ENCODE data around the gene KCNAB3.

The KCNAB3 gene

GRCh38 chr17:7940034-7940433, 10.4 kb upstream of the KCNAB3 start:
- DNase-seq = no peak

GRCh38 chr17:7935859-7936258, 6.2 kb upstream of the KCNAB3 start:
- DNase-seq = no peak

DNA sequence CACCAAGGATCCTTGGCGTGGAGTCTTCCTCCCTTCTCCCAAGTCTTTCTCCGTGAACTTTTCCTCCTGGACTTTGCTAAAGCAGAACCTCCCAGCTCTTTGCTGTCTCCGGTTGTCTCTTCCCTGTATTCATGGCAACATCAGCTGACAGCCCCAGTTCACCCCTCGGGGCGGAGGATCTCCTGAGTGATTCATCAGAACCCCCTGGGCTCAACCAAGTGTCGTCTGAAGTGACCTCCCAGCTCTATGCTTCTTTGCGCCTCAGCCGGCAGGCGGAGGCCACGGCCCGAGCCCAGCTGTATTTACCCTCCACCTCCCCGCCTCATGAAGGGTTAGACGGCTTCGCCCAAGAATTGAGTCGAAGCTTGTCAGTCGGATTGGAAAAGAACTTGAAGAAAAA, 3.3 kb upstream of the KCNAB3 start:
- DNase-seq = peak in 1 of 5 experiments; percentile 64

DNA sequence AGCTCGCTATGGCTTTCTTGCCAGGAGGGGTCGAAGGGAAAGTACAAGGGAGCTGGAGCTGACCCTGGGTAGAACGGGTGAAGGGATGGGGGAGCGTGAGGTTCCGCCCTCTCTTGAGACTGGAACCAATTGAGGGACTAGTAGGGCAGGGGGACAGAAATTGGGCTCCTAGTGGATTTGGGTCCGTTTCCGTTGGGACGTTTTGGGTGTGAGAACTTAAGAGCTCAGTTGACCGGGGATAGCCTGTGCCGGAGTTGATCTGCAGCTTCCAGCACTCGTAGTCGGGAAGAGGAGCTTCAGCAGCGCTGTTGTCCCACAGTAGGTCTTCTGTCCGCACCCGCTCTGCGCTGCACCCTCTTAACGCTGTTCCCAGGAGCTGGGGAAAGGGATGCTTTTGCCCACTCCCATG, 2.8 kb upstream of the KCNAB3 start:
- DNase-seq = peak in 1 of 5 experiments; percentile 43

GRCh38 chr17:7931709-7932482, 2.2 kb upstream of the KCNAB3 start, which contains the start of the genes CNTROB and TRAPPC1:
CNTROB (plus strand) TSS chr17:7932206; CDS start chr17:7933080, 874 bp downstream.
TRAPPC1 (minus strand) TSS chr17:7931946; CDS start chr17:7931829, 117 bp downstream.
- peak; percentile 99 for DNase-seq

GRCh38 chr17:7930841-7931631, 1.4 kb upstream of the KCNAB3 start:
- DNase-seq = no peak

GRCh38 chr17:7927596-7927995, 2.1 kb downstream of the KCNAB3 start:
- DNase-seq = no peak

DNA sequence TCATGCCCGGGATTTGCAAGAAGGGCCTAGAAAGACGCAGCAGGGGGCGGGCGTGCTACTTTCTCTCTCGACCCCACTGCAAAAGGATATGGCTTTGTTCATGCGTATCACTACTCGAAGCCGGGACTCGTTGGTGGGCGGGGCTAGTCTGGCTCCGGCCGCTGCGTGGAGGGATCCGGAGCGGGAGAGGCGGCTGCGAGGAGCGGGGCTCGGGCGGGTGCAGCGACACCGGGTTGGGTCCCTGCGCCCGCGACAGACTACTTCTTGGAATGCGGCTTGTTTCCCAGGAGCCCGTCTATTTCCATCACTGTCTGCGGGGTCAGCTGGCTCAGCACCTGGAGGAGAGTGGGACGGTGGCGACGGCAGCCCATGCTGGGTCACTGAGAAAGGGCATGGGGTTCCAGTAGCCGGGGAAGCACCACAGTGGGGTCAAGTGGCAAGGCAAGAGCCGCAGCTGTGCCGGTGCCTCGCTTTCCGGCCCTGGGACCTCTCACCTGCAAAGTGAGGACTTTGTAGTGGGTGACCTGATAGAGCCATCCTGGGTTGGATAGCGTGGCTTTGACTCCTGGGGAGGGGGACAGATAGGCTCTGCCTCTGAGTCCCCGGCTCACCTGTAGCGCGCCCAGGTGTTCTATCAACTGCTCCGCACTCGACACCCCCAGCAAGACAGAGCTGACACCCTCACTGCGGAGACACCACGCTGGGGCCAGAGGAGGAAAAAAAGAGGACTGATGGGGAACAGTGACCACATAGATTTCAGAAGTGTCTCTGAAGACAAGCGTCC, 6.6 kb downstream of the KCNAB3 start:
- DNase-seq = peak; percentile 68 to 89 (median 76)

DNA sequence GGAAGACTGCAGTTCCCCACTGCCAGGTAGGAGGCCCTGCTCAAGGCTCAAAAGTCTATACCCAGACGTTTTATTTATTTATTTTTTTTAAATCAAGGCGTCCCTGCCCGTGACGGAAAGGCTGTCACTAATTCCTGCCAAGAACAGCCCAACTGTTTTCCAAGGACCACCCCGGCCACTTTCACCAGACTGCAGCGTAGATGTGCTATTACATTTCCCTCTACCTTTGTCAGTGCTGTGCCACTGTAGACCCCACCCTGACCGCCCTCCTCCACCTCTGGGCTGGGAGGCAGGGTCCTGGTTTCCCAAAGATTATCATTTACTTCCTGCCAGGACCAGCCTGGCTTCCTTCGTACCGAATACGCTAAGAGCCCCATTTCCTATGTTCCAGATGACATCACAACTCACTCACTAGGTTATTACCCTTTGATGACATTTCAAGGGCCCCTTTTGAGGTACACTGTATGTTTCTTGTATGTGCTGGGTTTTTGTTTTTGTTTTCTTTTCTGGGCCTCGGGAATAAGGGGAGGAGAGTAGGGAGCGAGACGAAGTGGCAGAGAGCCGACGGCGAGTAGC, 7.3 kb downstream of the KCNAB3 start:
- no peak for DNase-seq

DNA sequence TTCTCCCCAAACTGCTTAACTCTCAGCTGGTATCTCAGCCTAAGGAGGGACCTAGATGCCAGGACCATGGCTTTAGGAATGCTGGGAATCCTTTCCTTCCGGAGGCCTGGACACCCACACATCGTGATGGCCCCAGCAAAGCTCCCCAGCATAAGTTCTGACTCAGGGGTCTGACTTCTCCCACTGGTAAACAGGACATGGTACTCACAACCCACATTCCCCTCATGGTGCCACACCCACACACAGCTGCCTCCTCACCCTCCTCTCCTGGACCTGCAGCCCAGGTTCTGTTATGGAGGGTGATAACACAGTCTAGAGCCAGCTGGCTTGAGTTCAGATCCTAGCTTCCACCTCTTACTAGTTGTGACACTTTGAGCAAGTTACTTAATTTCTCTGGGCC, 12.8 kb downstream of the KCNAB3 start:
- no peak for DNase-seq

DNA sequence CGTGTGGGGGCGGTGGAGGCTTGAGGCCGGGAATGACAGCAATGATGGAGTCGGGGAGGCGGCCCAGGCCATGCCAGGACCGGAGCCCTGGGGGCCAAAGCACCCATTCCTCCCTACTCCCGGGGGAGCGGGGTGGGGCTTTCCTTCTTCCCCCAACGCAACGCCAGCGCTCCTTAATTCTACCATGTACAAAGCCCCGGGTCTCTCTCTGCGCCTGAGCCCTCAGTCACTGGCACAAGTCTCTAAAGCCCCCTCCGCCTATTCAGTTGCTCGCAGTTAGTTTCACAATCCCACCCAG, 13.3 kb downstream of the KCNAB3 start:
- no peak for DNase-seq

DNA sequence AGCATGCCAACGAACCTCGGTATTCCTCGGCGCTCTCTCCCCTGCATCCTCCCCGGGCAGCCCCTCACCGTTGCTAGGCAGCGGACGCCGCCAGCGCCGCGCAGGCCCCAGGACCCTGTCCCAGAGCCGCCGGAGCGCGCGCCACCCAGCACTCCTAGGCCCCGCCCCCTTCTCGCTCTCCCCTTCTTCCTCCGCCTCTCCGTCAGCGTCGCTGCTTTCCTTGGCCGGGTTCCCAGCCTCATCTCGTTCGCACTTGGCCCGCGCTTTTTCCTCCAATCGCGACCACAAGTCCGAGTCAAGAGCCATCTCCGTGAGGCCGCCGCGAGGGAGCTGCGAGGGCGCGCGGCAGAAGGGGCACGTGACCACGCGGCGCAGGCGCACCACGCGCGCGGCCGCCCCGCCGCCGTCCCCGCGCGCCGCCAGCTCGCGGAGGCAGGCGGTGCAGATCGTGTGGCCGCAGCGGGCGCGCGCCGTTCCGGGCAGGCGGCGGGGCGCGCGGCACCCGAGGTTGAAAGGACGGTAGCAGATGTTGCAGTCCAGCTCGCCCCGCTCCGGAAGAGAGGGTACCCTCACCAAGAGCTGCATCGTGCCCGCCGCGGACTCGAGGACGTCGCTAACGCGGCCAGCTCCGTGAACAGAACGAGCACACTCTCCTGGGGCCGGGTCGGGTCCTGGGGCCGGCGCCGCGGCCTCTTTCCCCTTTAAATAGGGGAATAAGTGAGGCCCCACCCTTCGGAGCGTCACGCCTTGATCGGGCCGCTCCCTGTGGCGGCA, 13.9 kb downstream of the KCNAB3 start, which contains the start of gene RNF227:
Gene RNF227, minus strand, starts transcription at position 679 of the 774 bp plus-strand sequence. Its CDS starts 94 bp downstream, at position 585.
- peak; percentile 61 to 90 (median 76) for DNase-seq

DNA sequence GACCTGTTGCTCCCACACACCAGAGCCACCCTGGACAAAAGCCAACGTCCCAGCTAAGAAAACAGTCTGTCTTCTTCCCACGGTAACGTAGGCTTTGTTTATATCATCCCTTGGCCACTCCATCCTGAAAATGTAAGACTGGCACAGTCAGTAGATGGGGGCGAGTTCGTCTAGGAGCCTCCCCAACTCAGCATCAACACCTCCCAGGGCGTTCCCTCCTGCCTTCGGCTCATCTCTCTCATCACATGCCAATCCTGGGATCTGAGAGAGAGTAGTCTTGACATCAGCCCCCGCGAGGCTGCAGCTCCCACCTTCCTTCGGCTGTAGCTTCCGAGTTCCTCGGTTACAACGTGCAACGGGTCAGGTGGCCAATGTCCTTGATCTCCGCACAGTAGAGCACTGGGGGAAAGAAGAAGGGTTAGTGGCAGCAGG, 14.5 kb downstream of the KCNAB3 start:
- DNase-seq = no peak

- DNase-seq = peak in 2 of 5 experiments; percentile 52 to 84
Observed at GRCh38 chr17:7912927-7913524, 16.6 kb downstream of the KCNAB3 start.

DNA sequence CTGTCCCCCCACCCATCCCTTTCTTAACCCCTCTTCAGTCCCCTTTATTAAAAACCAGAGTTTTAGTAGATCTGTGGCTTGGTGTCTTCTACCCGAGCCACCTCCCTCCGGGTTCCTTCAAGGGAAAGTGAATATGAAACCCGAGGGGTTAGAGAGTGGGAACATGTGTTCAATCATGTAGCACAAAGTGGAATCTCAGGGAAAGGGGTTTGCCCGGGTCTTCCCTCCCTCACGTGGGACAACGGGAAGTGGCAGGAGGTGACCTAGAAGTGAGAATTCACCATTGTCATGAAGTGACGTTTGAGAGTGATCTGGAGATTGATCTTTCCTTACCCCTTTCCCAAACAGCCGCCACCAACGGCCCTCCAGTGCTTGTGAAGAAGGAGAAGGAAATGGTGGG, 18.5 kb downstream of the KCNAB3 start:
- DNase-seq = no peak

- no peak for DNase-seq
Observed at GRCh38 chr17:7910711-7911110, 18.9 kb downstream of the KCNAB3 start.

DNA sequence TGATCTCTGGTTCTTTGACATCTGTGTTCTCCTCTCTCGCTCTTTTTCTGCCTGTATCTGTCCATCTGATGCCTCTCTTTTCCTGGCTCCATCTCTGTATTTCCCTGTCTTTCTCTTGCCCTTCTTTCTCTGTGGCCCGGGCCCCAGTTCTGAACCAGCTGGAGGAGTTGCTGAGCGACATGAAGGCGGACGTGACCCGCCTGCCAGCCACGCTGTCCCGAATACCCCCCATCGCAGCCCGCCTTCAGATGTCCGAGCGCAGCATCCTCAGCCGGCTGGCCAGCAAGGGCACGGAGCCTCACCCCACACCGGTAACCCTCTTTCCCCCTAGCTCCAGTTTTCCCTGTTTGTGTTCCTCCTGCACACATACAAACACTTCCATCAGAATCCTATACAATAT, 19.4 kb downstream of the KCNAB3 start:
- no peak for DNase-seq

- DNase-seq = no peak
Observed at GRCh38 chr17:7909089-7909488, 20.6 kb downstream of the KCNAB3 start.

- no peak for DNase-seq
Observed at GRCh38 chr17:7903154-7904103, 26.2 kb downstream of the KCNAB3 start.

GRCh38 chr17:7897773-7898172, 31.9 kb downstream of the KCNAB3 start:
- peak in 1 of 5 experiments; percentile 40 for DNase-seq
